ENCODE measurements around the gene CCDC27.

- TF ChIP-seq CTCF (IDR thresholded peaks at IDR 0.05 in 8 of 11, conservative IDR thresholded peaks at IDR 0.05 in 3 of 11), result no peak
- no peak for TF ChIP-seq POLR2A (IDR thresholded peaks at IDR 0.05)
- peak in 1 of 3 donors; percentile 15 for TF ChIP-seq POLR2AphosphoS5 (IDR thresholded peaks at IDR 0.05)
Observed at GRCh38 chr1:3814771-3815561, 62.7 kb downstream of the CCDC27 start.

Data from spleen (tissue), 7 donors.